Sigmoid colon (tissue), 3 donors: Measurements from ENCODE around the gene CIAO2A.

Experiments used
- POLR2A ChIP-seq, 2 donors: fragments of 450-650 bp; IDR thresholded peaks; one replicate each; pipeline ENCODE4 v1.6.1; 2016; ENCODE audit warnings: antibody characterized with exemption in 2 of 2, mild to moderate bottlenecking in 2 of 2, moderate library complexity in 2 of 2
- TF ChIP-seq, protein P1 (sequence below), 4 experiments: fragments of 450-650 bp in 3 of 4; fragments of 200-600 bp in 1 of 4; IDR thresholded peaks; one replicate each; pipeline ENCODE4 v1.5.1; 2016 to 2019; ENCODE audit warnings: antibody characterized with exemption in 4 of 4, mild to moderate bottlenecking in 3 of 4, moderate library complexity in 2 of 4

DNA sequence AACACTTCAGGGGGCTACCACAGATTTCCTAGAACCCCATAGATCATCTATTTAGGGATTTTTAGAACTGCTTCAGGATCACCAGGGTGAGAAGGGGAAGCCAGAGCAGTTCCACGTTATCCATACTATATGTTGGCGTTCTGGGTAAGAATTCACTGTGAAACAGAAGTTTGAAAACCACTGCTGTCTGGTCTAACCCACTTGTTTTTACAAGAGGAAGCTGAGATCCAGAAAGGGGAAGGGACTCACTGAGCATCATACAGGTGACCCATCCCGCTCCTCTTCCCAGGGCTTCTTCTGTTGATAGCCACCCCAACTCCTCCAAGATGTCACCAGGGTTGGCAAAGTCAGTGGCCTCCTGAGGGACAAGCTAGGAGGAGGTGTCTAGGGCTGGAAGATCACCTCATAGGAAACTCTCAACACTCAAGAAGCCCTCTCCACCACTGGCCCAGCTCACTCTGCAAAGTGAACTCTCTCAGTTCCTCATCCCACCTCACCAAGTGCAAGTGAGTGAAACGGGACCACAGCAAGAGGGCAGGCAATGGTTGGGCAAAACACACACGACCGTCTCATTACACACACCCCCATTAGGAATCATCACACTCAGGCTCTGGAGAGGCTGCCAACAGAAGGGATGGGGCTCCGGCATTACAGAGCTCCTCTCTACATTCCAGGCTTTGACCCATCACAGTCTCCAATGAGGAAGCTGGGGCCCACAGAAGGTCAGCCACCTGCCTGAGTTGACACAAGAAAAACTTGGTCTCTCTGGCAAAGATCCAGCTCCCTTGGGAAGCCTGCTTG lies 49.1 kb downstream of the CIAO2A start:
- TF ChIP-seq, protein P1, sequence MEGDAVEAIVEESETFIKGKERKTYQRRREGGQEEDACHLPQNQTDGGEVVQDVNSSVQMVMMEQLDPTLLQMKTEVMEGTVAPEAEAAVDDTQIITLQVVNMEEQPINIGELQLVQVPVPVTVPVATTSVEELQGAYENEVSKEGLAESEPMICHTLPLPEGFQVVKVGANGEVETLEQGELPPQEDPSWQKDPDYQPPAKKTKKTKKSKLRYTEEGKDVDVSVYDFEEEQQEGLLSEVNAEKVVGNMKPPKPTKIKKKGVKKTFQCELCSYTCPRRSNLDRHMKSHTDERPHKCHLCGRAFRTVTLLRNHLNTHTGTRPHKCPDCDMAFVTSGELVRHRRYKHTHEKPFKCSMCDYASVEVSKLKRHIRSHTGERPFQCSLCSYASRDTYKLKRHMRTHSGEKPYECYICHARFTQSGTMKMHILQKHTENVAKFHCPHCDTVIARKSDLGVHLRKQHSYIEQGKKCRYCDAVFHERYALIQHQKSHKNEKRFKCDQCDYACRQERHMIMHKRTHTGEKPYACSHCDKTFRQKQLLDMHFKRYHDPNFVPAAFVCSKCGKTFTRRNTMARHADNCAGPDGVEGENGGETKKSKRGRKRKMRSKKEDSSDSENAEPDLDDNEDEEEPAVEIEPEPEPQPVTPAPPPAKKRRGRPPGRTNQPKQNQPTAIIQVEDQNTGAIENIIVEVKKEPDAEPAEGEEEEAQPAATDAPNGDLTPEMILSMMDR (IDR thresholded peaks at IDR 0.05): no peak
- no peak for TF ChIP-seq POLR2A (IDR thresholded peaks at IDR 0.05)
